K562 (cell line): Measurements from ENCODE around the gene ASCL3. TPM values are rescaled to one million over a fixed set of nuclear protein-coding genes. Genes with fewer than 3 reads are reported as not detected.

ENCODE experiments used
- BCLAF1 ChIP-seq, 2 experiments: fragments of 450-650 bp in 1 of 2; IDR thresholded peaks; 2 replicates each; pipeline ENCODE4 v1.6.1; 2011 to 2017; ENCODE audit warnings: low read depth in 2 of 2, antibody characterized with exemption in 1 of 2, borderline replicate concordance in 1 of 2, low read length in 1 of 2, mild to moderate bottlenecking in 1 of 2, mixed read lengths in 1 of 2; ENCODE audit not compliant: control insufficient read depth in 1 of 2
- CBX1 ChIP-seq: sonication (generic); IDR thresholded peaks from 2 replicates; pipeline ENCODE4 v1.6.1; 2016; ENCODE audit warnings: antibody characterized with exemption, low read depth, mild to moderate bottlenecking
- CREB5 ChIP-seq: fragments of 250-450 bp; sonication (Bioruptor Pico); IDR thresholded peaks from 2 replicates; pipeline ENCODE4 v1.5.0; 2020; ENCODE audit warnings: mild to moderate bottlenecking
- ELK3 ChIP-seq: fragments of 450-650 bp; formaldehyde crosslinking; IDR thresholded peaks from 2 replicates; pipeline ENCODE4 v1.4.0; 2020; ENCODE audit warnings: mild to moderate bottlenecking
- GABPB1 ChIP-seq: sonication (generic); formaldehyde crosslinking; IDR thresholded peaks from 2 replicates; pipeline ENCODE4 v1.8.0; 2022; ENCODE audit warnings: mild to moderate bottlenecking, missing genetic modification reagents
- MLLT1 ChIP-seq, 2 experiments: fragments of 450-650 bp; IDR thresholded peaks; 2 replicates each; pipeline ENCODE4 v1.6.1; 2016
- NCOR1 ChIP-seq: fragments of 450-650 bp; IDR thresholded peaks from 2 replicates; pipeline ENCODE4 v1.6.1; 2016; ENCODE audit warnings: mild to moderate bottlenecking, moderate library complexity
- NFXL1 ChIP-seq: fragments of 450-650 bp; formaldehyde crosslinking; IDR thresholded peaks from 2 replicates; pipeline ENCODE4 v1.4.0; 2021; ENCODE audit warnings: mild to moderate bottlenecking
- RAD21 ChIP-seq, 2 experiments: fragments of 250-450 bp in 1 of 2; fragments of 450-650 bp in 1 of 2; sonication (Bioruptor Pico) in 1 of 2; formaldehyde crosslinking in 1 of 2; IDR thresholded peaks in 1 of 2; conservative IDR thresholded peaks in 1 of 2; 2 replicates each; pipeline versions ENCODE4 v1.4.0 to v1.8.0; 2020 to 2022; ENCODE audit warnings: mild to moderate bottlenecking in 2 of 2, moderate library complexity in 1 of 2
- RB1 ChIP-seq: fragments of 450-650 bp; IDR thresholded peaks from 2 replicates; pipeline ENCODE4 v1.6.1; 2017; ENCODE audit warnings: low read depth, mild to moderate bottlenecking
- RBM34 ChIP-seq: fragments of 200-400 bp; formaldehyde crosslinking; IDR thresholded peaks from 2 replicates; pipeline ENCODE4 v1.6.1; 2018; ENCODE audit warnings: low read length, borderline replicate concordance; ENCODE audit not compliant: insufficient read depth
- RHOXF2B ChIP-seq: fragments of 250-450 bp; sonication (Bioruptor Pico); conservative IDR thresholded peaks from 2 replicates; pipeline ENCODE4 v1.5.1; 2021
- SMAD4 ChIP-seq: fragments of 250-450 bp; sonication (Bioruptor Pico); conservative IDR thresholded peaks from 2 replicates; pipeline ENCODE4 v1.8.0; 2021; ENCODE audit warnings: inconsistent platforms, mild to moderate bottlenecking, moderate library complexity
- YBX1 ChIP-seq: fragments of 450-650 bp; IDR thresholded peaks from 2 replicates; pipeline ENCODE4 v1.7.1; 2016; ENCODE audit warnings: mild to moderate bottlenecking
- ZNF41 ChIP-seq: fragments of 250-450 bp; sonication (Bioruptor Pico); conservative IDR thresholded peaks from 2 replicates; pipeline ENCODE4 v1.4.0; 2020; ENCODE audit warnings: mild to moderate bottlenecking
- ZNF511 ChIP-seq: sonication (generic); formaldehyde crosslinking; IDR thresholded peaks from 2 replicates; pipeline ENCODE4 v1.8.0; 2022; ENCODE audit warnings: mild to moderate bottlenecking, missing genetic modification reagents
- ZNF586 ChIP-seq: fragments of 450-650 bp; formaldehyde crosslinking; conservative IDR thresholded peaks from 2 replicates; pipeline ENCODE4 v1.4.0; 2020; ENCODE audit warnings: mild to moderate bottlenecking, moderate library complexity
- ZNF766 ChIP-seq: fragments of 200-800 bp; sonication (Bioruptor generic); conservative IDR thresholded peaks from 2 replicates; pipeline ENCODE4 v1.6.1; 2016; ENCODE audit warnings: missing genetic modification characterization, missing compliant biosample characterization
- ZNF778 ChIP-seq: fragments of 450-650 bp; formaldehyde crosslinking; IDR thresholded peaks from 2 replicates; pipeline ENCODE4 v1.4.0; 2020; ENCODE audit warnings: mild to moderate bottlenecking, moderate library complexity
- polyA plus RNA-seq, 8 experiments: library from polyadenylated mRNA; depleted of rRNA in 4 of 8; stranded (reverse) in 5 of 8; unstranded in 3 of 8; fragments of >200 nt; fragmentation: Nextera tagmentation in 2 of 8; fragmentation: Illumina TruSeq in 1 of 8; extraction: Ambion mirVana in 2 of 8; extraction: Trizol in 1 of 8; gene quantifications; 2 replicates each; pipeline versions ENCODE4 v1.2.1 to v1.2.3, GENCODE V29; 2011 to 2014; ENCODE audit warnings: inconsistent platforms in 1 of 8, missing spikeins in 1 of 8
- total RNA-seq, 7 experiments: library from RNA; depleted of rRNA in 6 of 7; stranded (reverse); fragments of >200 nt in 6 of 7; fragmentation: Illumina TruSeq in 2 of 7; extraction: Trizol in 2 of 7; gene quantifications; 2 replicates each; pipeline versions ENCODE4 v1.2.1 to v1.2.3, GENCODE V29; 2011 to 2021; ENCODE audit warnings: low replicate concordance in 1 of 7

The ASCL3 gene
- total and polyA plus RNA-seq, 9 of the 15 experiments (the other 6 are each of a cell fraction or from before 2014, with no cell fraction given) = not detected

GRCh38 chr11:8988329-8989234 is 45.8 kb upstream of the ASCL3 start (continued):
- TF ChIP-seq ZNF778 (CRISPR knock-in tag) (no peak), RB1 (no peak), BCLAF1 (IDR thresholded peaks at IDR 0.05; ENCODE audit: borderline replicate concordance in 1 of 2, control insufficient read depth in 1 of 2, low read depth in 2 of 2, low read length in 1 of 2) (no peak), ZNF511 (no peak), CBX1 (no peak), GABPB1 (CRISPR knock-in tag) (no peak), ZNF766 (CRISPR knock-in tag) (peak; percentile 57; the same call in 1 of the 2 replicates), ZNF586 (CRISPR knock-in tag) (no peak), RHOXF2B (no peak), NFXL1 (no peak), RAD21 (CRISPR knock-in tag; conservative IDR thresholded peaks at IDR 0.05 in 1 of 2, IDR thresholded peaks at IDR 0.05 in 1 of 2) (no peak), CREB5 (CRISPR knock-in tag) (no peak), MLLT1 (IDR thresholded peaks at IDR 0.05) (peak in 1 of 2 experiments; percentile 84; a peak in 2 of 4 replicates), RBM34 (no peak), SMAD4 (peak; percentile 51), NCOR1 (peak; percentile 87), ZNF41 (CRISPR knock-in tag) (no peak), ELK3 (CRISPR knock-in tag) (0 out of 2 replicates have a peak, but pooled peaks have one; percentile 33), YBX1 (no peak)
